GM23338 (cell line): ENCODE data around the gene L1CAM. TPM values are rescaled to one million over a fixed set of nuclear protein-coding genes. Genes with fewer than 3 reads are reported as not detected.

ENCODE experiments used
- ATAC-seq: fragments of 200-7000 bp; cut with Tn5 transposase; 3 replicates; pipeline ENCODE4 v1.9.1; 2020
- DNase-seq: peaks from one replicate; pipeline ENCODE4 v3.0.0-alpha.2; 2015; ENCODE audit warnings: low spot score
- H2AFZ ChIP-seq: fragments of 200-600 bp; sonication (generic); 2 replicates; pipeline ENCODE4 v1.8.0; 2016; ENCODE audit warnings: antibody characterized with exemption, mild to moderate bottlenecking, moderate library complexity
- H3F3A ChIP-seq: fragments of 200-600 bp; sonication (generic); replicated peaks from 2 replicates; pipeline ENCODE4 v1.8.0; 2017; ENCODE audit warnings: antibody characterized with exemption, mixed run types, low read depth
- H3K27ac ChIP-seq: fragments of 200-600 bp; sonication (generic); 2 replicates; pipeline ENCODE4 v1.6.1; 2016; ENCODE audit warnings: low read depth
- H3K27me3 ChIP-seq: fragments of 200-600 bp; sonication (generic); 2 replicates; pipeline ENCODE4 v1.8.0; 2016; ENCODE audit warnings: mild to moderate bottlenecking, mixed run types, moderate library complexity; ENCODE audit not compliant: insufficient read depth
- H3K36me3 ChIP-seq: fragments of 200-600 bp; sonication (generic); 2 replicates; pipeline ENCODE4 v1.8.0; 2016; ENCODE audit warnings: mild to moderate bottlenecking; ENCODE audit not compliant: insufficient read depth
- H3K4me1 ChIP-seq: fragments of 200-600 bp; sonication (generic); 2 replicates; pipeline ENCODE4 v1.8.0; 2016; ENCODE audit warnings: mild to moderate bottlenecking, moderate library complexity; ENCODE audit not compliant: insufficient read depth
- H3K4me2 ChIP-seq: fragments of 200-600 bp; sonication (generic); 2 replicates; pipeline ENCODE4 v1.7.1; 2017; ENCODE audit warnings: mixed run types
- H3K4me3 ChIP-seq: fragments of 200-600 bp; sonication (generic); 2 replicates; pipeline ENCODE4 v1.6.1; 2016; ENCODE audit warnings: mixed run types
- H3K79me2 ChIP-seq: fragments of 200-600 bp; sonication (generic); replicated peaks from 2 replicates; pipeline ENCODE4 v1.8.0; 2017; ENCODE audit warnings: mild to moderate bottlenecking; ENCODE audit not compliant: insufficient read depth
- H3K9me2 ChIP-seq: fragments of 200-600 bp; sonication (generic); 2 replicates; pipeline ENCODE4 v1.8.0; 2017; ENCODE audit not compliant: insufficient read depth
- H4K20me1 ChIP-seq: fragments of 200-600 bp; sonication (generic); replicated peaks from 2 replicates; pipeline ENCODE4 v1.8.0; 2017; ENCODE audit warnings: mild to moderate bottlenecking; ENCODE audit not compliant: insufficient read depth
- H3K27ac Mint-ChIP-seq: 2 replicates; pipeline ENCODE4 v1.8.0; 2020; ENCODE audit warnings: inconsistent platforms, mild to moderate bottlenecking, moderate library complexity, mixed read lengths
- H3K27me3 Mint-ChIP-seq: 3 replicates; pipeline ENCODE4 v1.8.0; 2022; ENCODE audit warnings: low read depth, mild to moderate bottlenecking, moderate library complexity, mixed read lengths, inconsistent platforms; ENCODE audit not compliant: insufficient read depth, poor library complexity
- H3K36me3 Mint-ChIP-seq: 3 replicates; pipeline ENCODE4 v1.8.0; 2021; ENCODE audit warnings: low read depth, mild to moderate bottlenecking, inconsistent platforms, moderate library complexity, mixed read lengths
- H3K4me1 Mint-ChIP-seq: 3 replicates; pipeline ENCODE4 v1.8.0; 2020; ENCODE audit warnings: mild to moderate bottlenecking, inconsistent platforms, mixed read lengths
- H3K4me3 Mint-ChIP-seq: 3 replicates; pipeline ENCODE4 v1.8.0; 2021; ENCODE audit warnings: moderate library complexity, mild to moderate bottlenecking, inconsistent platforms, mixed read lengths
- H3K9me3 Mint-ChIP-seq: 3 replicates; pipeline ENCODE4 v1.8.0; 2020; ENCODE audit warnings: moderate library complexity, mild to moderate bottlenecking, inconsistent platforms, mixed read lengths
- CREB1 ChIP-seq: fragments of 250-450 bp; sonication (Bioruptor Pico); IDR thresholded peaks from 2 replicates; pipeline ENCODE4 v1.5.0; 2020; ENCODE audit warnings: low read depth, mild to moderate bottlenecking, moderate library complexity
- EZH2 ChIP-seq: fragments of 200-600 bp; sonication (generic); IDR thresholded peaks from one replicate; pipeline ENCODE4 v1.8.0; 2017; ENCODE audit warnings: antibody characterized with exemption, mild to moderate bottlenecking, low read depth; ENCODE audit not compliant: unreplicated experiment
- EZH2phosphoT487 ChIP-seq: fragments of 200-600 bp; sonication (generic); IDR thresholded peaks from one replicate; pipeline ENCODE4 v1.8.1; 2018; ENCODE audit warnings: antibody characterized with exemption; ENCODE audit not compliant: unreplicated experiment
- JUNB ChIP-seq: IDR thresholded peaks from one replicate; pipeline ENCODE4 v1.6.1; 2016; ENCODE audit warnings: antibody characterized with exemption; ENCODE audit not compliant: unreplicated experiment
- NANOG ChIP-seq: IDR thresholded peaks from 2 replicates; pipeline ENCODE4 v1.6.1; 2016; ENCODE audit warnings: antibody characterized with exemption, borderline replicate concordance
- STAT1 ChIP-seq: IDR thresholded peaks from one replicate; pipeline ENCODE4 v1.6.1; 2016; ENCODE audit warnings: antibody characterized with exemption; ENCODE audit not compliant: unreplicated experiment
- ZNF331 ChIP-seq: fragments of 250-450 bp; sonication (Bioruptor Pico); IDR thresholded peaks from 2 replicates; pipeline ENCODE4 v1.5.0; 2020; ENCODE audit warnings: low read depth, mild to moderate bottlenecking, moderate library complexity
- polyA plus RNA-seq: library from polyadenylated mRNA; unstranded; fragments of >200 nt; fragmentation: Nextera tagmentation; extraction: Ambion mirVana; gene quantifications from 2 replicates; pipeline ENCODE4 v1.2.1, GENCODE V29; 2016
- total RNA-seq: library from RNA; depleted of rRNA; stranded (reverse); fragments of >200 nt; shearing (Covaris generic); gene quantifications from 2 replicates; pipeline ENCODE4 v1.2.3, GENCODE V29; 2014
- TF ChIP-seq, protein P1 (sequence below), 2 experiments: fragments of 200-600 bp in 1 of 2; sonication (generic) in 1 of 2; conservative IDR thresholded peaks; 2 replicates each; pipeline versions ENCODE4 v1.5.1 to v1.6.1; 2016 to 2017; ENCODE audit warnings: antibody characterized with exemption in 2 of 2, low read depth in 2 of 2, mild to moderate bottlenecking in 2 of 2, moderate library complexity in 1 of 2
- TF ChIP-seq, protein P2 (sequence below): fragments of 250-450 bp; sonication (Bioruptor Pico); IDR thresholded peaks from 2 replicates; pipeline ENCODE4 v1.5.0; 2020; ENCODE audit warnings: mild to moderate bottlenecking, moderate library complexity
- TF ChIP-seq, protein P3 (sequence below): IDR thresholded peaks from 2 replicates; pipeline ENCODE4 v1.6.1; 2016; ENCODE audit warnings: antibody characterized with exemption
- TF ChIP-seq, protein P4 (sequence below): IDR thresholded peaks from one replicate; pipeline ENCODE4 v1.6.1; 2018; ENCODE audit warnings: antibody characterized with exemption; ENCODE audit not compliant: unreplicated experiment

The L1CAM gene
- total and polyA plus RNA-seq, 2 experiments from 2014 or later = 7.4 to 29.2 TPM

DNA sequence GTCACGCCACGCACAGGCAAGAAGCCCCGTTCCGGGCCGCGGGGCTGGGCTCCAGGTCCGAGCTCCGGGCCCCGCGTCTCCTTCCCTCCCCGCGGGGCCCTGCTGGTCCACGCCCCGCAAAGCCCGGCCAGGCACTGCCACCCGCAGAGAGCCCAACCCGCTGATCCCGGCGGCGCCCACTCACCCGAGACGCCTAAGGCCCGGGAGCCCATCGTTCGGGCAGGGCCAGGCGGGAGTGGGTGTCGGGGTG is 56.5 kb downstream of the L1CAM start:
- TF ChIP-seq EZH2phosphoT487 (no peak), STAT1 (no peak), JUNB (no peak), ZNF331 (CRISPR knock-in tag) (no peak), CREB1 (CRISPR knock-in tag) (no peak), EZH2 (no peak), NANOG (no peak)
- TF ChIP-seq, protein P1, sequence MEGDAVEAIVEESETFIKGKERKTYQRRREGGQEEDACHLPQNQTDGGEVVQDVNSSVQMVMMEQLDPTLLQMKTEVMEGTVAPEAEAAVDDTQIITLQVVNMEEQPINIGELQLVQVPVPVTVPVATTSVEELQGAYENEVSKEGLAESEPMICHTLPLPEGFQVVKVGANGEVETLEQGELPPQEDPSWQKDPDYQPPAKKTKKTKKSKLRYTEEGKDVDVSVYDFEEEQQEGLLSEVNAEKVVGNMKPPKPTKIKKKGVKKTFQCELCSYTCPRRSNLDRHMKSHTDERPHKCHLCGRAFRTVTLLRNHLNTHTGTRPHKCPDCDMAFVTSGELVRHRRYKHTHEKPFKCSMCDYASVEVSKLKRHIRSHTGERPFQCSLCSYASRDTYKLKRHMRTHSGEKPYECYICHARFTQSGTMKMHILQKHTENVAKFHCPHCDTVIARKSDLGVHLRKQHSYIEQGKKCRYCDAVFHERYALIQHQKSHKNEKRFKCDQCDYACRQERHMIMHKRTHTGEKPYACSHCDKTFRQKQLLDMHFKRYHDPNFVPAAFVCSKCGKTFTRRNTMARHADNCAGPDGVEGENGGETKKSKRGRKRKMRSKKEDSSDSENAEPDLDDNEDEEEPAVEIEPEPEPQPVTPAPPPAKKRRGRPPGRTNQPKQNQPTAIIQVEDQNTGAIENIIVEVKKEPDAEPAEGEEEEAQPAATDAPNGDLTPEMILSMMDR (conservative IDR thresholded peaks at IDR 0.05; ENCODE audit: low read depth in 2 of 2) = no peak
- TF ChIP-seq, protein P2, sequence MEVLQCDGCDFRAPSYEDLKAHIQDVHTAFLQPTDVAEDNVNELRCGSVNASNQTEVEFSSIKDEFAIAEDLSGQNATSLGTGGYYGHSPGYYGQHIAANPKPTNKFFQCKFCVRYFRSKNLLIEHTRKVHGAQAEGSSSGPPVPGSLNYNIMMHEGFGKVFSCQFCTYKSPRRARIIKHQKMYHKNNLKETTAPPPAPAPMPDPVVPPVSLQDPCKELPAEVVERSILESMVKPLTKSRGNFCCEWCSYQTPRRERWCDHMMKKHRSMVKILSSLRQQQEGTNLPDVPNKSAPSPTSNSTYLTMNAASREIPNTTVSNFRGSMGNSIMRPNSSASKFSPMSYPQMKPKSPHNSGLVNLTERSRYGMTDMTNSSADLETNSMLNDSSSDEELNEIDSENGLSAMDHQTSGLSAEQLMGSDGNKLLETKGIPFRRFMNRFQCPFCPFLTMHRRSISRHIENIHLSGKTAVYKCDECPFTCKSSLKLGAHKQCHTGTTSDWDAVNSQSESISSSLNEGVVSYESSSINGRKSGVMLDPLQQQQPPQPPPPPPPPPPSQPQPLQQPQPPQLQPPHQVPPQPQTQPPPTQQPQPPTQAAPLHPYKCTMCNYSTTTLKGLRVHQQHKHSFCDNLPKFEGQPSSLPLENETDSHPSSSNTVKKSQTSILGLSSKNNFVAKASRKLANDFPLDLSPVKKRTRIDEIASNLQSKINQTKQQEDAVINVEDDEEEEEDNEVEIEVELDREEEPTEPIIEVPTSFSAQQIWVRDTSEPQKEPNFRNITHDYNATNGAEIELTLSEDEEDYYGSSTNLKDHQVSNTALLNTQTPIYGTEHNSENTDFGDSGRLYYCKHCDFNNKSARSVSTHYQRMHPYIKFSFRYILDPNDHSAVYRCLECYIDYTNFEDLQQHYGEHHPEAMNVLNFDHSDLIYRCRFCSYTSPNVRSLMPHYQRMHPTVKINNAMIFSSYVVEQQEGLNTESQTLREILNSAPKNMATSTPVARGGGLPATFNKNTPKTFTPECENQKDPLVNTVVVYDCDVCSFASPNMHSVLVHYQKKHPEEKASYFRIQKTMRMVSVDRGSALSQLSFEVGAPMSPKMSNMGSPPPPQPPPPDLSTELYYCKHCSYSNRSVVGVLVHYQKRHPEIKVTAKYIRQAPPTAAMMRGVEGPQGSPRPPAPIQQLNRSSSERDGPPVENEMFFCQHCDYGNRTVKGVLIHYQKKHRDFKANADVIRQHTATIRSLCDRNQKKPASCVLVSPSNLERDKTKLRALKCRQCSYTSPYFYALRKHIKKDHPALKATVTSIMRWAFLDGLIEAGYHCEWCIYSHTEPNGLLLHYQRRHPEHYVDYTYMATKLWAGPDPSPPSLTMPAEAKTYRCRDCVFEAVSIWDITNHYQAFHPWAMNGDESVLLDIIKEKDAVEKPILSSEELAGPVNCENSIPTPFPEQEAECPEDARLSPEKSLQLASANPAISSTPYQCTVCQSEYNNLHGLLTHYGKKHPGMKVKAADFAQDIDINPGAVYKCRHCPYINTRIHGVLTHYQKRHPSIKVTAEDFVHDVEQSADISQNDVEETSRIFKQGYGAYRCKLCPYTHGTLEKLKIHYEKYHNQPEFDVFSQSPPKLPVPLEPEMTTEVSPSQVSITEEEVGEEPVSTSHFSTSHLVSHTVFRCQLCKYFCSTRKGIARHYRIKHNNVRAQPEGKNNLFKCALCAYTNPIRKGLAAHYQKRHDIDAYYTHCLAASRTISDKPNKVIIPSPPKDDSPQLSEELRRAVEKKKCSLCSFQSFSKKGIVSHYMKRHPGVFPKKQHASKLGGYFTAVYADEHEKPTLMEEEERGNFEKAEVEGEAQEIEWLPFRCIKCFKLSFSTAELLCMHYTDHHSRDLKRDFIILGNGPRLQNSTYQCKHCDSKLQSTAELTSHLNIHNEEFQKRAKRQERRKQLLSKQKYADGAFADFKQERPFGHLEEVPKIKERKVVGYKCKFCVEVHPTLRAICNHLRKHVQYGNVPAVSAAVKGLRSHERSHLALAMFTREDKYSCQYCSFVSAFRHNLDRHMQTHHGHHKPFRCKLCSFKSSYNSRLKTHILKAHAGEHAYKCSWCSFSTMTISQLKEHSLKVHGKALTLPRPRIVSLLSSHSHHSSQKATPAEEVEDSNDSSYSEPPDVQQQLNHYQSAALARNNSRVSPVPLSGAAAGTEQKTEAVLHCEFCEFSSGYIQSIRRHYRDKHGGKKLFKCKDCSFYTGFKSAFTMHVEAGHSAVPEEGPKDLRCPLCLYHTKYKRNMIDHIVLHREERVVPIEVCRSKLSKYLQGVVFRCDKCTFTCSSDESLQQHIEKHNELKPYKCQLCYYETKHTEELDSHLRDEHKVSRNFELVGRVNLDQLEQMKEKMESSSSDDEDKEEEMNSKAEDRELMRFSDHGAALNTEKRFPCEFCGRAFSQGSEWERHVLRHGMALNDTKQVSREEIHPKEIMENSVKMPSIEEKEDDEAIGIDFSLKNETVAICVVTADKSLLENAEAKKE (CRISPR knock-in tag) = no peak
- TF ChIP-seq, protein P3, sequence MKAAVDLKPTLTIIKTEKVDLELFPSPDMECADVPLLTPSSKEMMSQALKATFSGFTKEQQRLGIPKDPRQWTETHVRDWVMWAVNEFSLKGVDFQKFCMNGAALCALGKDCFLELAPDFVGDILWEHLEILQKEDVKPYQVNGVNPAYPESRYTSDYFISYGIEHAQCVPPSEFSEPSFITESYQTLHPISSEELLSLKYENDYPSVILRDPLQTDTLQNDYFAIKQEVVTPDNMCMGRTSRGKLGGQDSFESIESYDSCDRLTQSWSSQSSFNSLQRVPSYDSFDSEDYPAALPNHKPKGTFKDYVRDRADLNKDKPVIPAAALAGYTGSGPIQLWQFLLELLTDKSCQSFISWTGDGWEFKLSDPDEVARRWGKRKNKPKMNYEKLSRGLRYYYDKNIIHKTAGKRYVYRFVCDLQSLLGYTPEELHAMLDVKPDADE = no peak
- TF ChIP-seq, protein P4, sequence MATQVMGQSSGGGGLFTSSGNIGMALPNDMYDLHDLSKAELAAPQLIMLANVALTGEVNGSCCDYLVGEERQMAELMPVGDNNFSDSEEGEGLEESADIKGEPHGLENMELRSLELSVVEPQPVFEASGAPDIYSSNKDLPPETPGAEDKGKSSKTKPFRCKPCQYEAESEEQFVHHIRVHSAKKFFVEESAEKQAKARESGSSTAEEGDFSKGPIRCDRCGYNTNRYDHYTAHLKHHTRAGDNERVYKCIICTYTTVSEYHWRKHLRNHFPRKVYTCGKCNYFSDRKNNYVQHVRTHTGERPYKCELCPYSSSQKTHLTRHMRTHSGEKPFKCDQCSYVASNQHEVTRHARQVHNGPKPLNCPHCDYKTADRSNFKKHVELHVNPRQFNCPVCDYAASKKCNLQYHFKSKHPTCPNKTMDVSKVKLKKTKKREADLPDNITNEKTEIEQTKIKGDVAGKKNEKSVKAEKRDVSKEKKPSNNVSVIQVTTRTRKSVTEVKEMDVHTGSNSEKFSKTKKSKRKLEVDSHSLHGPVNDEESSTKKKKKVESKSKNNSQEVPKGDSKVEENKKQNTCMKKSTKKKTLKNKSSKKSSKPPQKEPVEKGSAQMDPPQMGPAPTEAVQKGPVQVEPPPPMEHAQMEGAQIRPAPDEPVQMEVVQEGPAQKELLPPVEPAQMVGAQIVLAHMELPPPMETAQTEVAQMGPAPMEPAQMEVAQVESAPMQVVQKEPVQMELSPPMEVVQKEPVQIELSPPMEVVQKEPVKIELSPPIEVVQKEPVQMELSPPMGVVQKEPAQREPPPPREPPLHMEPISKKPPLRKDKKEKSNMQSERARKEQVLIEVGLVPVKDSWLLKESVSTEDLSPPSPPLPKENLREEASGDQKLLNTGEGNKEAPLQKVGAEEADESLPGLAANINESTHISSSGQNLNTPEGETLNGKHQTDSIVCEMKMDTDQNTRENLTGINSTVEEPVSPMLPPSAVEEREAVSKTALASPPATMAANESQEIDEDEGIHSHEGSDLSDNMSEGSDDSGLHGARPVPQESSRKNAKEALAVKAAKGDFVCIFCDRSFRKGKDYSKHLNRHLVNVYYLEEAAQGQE = no peak
- no peaks in the 10 kb centered on the region for H3K9me2 ChIP-seq
- H3K36me3 Mint-ChIP-seq = peaks cover 16% of the 10 kb centered on the region
- H3K27me3 ChIP-seq = no peaks in the 10 kb centered on the region
- no peak overlapping the region for H3K27ac Mint-ChIP-seq
- ATAC-seq = no peak
- H4K20me1 ChIP-seq = no peaks in the 10 kb centered on the region; the same call in 1 of the 2 replicates
- H3F3A ChIP-seq = no peaks in the 10 kb centered on the region
- H3K27me3 Mint-ChIP-seq = peaks cover 13% of the 10 kb centered on the region
- H3K4me3 Mint-ChIP-seq = peak overlapping the region; percentile 83
- H3K79me2 ChIP-seq = peaks cover 62% of the 10 kb centered on the region
- H3K4me2 ChIP-seq = peak overlapping the region; percentile 76
- H3K9me3 Mint-ChIP-seq = no peaks in the 10 kb centered on the region
- no peak for DNase-seq
- peaks cover 37% of the 10 kb centered on the region for H3K4me1 Mint-ChIP-seq
- no peak overlapping the region for H2AFZ ChIP-seq
- H3K27ac ChIP-seq = peak overlapping the region; percentile 87; the same call in 1 of the 2 replicates
- H3K4me3 ChIP-seq = peak overlapping the region; percentile 75
- H3K4me1 ChIP-seq = peaks cover 27% of the 10 kb centered on the region
- H3K36me3 ChIP-seq = no peaks in the 10 kb centered on the region
